ENCODE results near the gene ACOX3.
"Not testable (repeated sequence)": the region's sequence is repeated elsewhere in the genome, so short reads cannot be mapped to it uniquely, and the experiment has no call there.

The ACOX3 gene

GRCh38 chr4:8403173-8403753 is 37.3 kb downstream of the ACOX3 start:
- DNase-seq = peak; percentile 11

GRCh38 chr4:8402640-8403039 is 37.9 kb downstream of the ACOX3 start:
- DNase-seq = peak; percentile 19

DNA sequence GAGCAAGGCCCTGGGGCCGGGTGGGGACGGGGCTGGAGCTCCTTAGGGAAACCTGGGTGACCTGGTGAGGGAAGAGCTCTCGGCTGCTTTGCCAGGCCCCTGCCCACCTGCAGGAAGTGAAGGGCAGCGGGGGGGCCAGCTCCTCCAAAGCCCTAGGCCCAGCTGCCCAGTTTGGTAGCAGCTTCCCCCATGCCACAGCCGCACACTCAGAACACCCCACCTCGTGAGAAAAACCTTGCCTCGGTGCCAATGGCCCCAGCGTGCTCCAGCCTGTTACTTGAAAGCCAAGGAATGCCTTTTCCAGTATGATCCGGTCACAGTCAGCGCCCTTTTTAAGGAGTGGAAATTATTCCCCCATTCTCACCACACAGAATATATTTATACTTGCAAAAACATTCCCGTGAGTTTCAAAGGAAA is 38.3 kb downstream of the ACOX3 start:
- no peak for DNase-seq

- no peak for DNase-seq
Measured at GRCh38 chr4:8401665-8402064, 38.9 kb downstream of the ACOX3 start.

- DNase-seq = no peak
Measured at GRCh38 chr4:8400632-8401325, 39.7 kb downstream of the ACOX3 start.

- no peak for DNase-seq
Measured at GRCh38 chr4:8399298-8399697, 41.2 kb downstream of the ACOX3 start.

- DNase-seq = no peak
Measured at GRCh38 chr4:8398347-8398746, 42.2 kb downstream of the ACOX3 start.

DNA sequence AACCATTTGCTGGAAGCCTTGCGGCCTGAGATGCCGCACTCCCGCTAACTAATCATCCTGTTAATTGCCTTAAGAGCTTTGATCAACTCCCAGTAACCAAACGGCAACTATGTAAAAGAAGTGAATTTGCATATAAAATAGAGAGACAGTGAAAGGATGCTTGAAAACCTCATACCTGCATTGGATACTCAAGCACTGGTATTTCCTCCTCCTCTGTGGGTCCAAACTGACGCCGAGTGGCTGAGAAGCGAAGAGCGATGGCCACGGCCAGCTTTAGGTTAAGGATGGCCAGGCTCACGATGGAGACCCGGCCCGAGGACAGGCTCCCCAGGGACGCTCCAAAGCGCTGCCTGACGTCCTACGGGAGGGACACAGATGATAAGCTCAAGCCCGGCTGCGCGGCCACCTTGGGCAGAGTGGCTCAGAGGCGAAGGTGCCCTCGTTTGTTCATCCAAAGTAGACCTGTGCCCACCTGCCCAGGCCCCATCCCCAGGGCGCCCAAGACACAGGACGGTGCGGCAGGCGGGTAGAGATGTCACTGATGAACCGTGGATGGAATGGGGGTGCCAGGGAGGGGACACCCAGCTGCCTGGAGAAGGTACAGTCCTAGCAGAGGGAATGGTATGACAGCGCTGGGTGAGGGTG is 43.6 kb downstream of the ACOX3 start:
- DNase-seq = no peak

DNA sequence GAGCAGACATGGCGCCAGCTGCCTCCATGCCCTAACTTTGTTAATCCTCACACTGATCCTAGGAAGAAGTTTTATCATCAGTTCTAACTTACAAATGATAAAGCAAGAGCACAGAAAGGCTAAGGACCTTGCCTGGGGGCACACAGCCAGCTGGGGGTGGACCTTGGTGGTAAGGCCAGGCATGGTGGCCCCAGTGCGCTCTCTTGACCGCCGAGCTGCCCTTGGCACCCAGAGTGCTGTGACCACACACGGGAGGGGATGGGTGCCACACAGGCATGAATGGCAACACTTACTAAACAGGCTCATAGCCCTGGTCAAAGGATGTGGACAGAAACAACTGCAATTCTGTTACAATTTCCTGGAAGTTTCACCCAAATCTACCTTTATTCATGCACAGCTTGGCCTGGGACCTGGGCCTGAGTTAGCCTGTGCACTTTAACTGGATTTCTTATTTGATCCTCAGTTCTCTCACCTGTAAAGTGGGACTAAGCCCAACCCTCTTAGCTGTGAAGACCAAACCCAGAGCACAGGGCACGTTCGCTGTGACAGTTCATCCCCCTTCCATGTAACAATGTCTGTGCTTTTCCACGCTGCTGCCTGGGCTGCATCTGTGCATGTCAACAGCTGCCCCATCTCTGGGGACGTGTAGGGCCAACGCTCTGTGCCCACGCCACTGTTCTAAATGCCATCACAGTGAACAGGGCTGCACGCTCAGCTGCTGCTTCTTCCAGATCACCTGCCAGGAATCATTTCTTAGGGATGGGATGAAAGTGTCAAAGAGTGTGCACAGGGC is 44.8 kb downstream of the ACOX3 start:
- no peak for DNase-seq

DNA sequence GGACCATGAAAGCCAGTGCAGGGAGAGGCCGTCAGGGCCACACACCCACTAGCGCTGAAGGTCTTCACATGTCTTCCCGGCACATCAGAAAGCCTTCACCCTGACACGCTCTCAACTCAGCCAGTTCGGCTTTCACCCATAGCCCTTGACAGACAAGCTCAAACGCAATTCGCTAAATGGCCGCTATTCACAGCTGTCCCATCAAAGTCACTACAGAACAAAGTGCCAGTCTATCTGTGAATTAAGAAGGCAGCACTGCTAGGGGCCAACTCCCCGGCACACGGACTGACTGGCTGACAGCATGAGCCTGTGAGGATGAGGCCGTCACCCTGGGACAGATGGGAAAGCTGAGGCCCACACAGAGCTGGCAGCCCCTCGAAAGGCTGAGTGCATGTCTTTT is 45.7 kb downstream of the ACOX3 start:
- no peak for DNase-seq

DNA sequence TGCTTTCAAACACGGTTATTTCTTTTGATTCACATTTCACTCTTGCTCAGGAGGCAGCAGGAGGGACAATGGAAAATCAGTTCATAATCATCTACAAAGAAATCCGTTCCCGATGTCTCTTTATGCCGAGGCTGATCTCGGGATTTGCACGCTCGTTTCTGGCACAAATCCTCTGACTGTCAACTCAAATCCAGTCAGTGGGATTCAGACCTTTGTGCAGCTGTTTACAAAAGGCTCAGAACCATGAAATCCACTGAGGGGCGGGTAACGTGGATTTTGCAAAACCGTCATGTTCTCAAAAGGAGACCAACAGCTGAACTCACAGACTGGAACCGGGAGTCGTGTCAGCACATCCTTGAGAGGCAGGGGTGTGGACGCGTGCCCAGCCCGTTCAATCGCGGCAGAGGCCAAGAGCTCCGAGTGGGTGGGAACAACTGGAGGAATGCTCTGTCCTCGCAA is 46.4 kb downstream of the ACOX3 start:
- no peak for DNase-seq

GRCh38 chr4:8393593-8394038 is 46.9 kb downstream of the ACOX3 start:
- peak; percentile 19 for DNase-seq

GRCh38 chr4:8392591-8393190 is 47.8 kb downstream of the ACOX3 start:
- DNase-seq = no peak

- peak; percentile 4 for DNase-seq
Measured at GRCh38 chr4:8391972-8392371, 48.6 kb downstream of the ACOX3 start.

DNA sequence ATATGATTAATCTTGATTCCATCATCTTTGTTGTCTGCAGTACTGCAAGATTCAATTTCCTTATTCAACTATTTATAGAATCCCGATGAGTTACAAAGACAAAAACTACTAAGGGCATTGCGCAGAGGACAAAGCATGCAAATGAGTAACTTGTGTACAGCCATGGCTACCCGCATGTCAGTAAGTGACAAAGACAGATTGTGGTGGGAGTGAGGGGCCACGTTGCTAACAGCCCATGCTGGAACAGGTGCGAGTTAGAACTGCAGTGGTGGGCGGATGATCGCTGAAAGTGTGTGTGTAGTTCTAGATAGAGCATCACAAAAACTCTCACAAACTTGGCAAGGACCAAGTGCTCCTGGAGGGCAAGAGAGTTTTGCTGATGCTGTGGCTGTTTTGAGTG is 49.5 kb downstream of the ACOX3 start:
- no peak for DNase-seq

- DNase-seq = no peak
Measured at GRCh38 chr4:8390577-8390976, 49.9 kb downstream of the ACOX3 start.

GRCh38 chr4:8388528-8388870 is 52.0 kb downstream of the ACOX3 start:
- no peak for DNase-seq

DNA sequence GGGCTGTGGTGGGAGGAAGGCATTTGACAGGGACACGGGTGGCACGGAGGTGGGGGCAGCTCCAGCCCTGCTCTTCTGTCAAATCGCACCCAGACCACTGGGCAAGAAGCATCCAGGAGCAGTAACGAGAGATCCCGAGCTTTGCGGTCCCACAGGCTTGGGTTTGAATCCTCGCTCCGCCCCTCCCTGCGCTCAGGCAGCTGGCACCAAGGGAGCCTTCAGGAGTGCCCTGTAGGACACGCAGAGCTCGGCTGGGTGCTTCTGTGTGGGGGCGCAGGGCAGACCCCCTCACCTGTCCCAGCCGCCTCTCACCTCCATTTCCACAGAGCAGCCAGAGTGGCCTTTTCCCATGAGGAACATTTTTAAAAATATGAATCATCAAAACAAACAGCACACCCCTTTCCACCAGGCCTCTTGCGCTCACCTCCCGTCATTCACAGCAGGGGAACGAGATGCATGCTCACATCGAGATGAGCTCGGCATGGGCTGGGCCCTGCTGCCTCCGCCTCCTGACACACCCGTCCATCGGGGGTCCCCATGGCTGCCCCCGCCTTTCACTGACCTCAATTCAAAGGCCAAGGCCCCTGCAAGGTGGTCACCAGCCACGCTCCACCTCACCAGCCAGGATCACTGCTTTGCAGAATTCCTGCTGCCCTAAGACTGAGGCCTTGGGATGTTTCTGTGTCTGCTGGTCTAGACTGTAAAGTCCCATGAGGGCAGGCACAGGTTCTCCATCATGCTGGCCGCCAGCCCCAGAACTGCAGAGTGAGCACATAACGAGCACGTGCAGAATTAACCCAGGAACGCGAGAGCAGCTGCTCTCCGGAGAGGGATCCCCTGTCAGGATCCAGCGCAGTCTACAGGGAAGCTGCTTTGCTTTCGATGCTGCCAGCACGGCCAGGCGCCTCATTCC is 52.7 kb downstream of the ACOX3 start:
- DNase-seq = no peak

DNA sequence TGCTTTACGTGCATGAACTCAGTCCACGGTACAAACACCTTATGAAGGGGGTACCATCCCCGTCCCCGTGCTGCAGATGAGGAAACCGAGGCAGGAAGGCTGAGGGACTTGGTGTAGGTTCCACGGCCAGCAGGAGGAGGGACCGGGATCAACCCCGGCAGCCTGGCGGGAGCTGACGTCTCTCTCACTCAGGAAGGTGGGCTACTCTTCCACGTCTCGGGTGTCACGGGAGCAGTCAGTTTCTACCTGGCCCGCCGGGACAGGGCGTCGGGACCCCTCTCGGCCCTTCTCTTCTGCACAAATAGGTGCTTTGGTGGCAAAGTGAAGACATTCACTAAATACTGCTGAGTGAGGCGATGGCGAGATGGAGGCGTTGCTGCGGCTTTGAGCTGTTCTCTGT is 53.3 kb downstream of the ACOX3 start:
- DNase-seq = no peak

GRCh38 chr4:8386731-8387130 is 53.8 kb downstream of the ACOX3 start:
- no peak for DNase-seq

DNA sequence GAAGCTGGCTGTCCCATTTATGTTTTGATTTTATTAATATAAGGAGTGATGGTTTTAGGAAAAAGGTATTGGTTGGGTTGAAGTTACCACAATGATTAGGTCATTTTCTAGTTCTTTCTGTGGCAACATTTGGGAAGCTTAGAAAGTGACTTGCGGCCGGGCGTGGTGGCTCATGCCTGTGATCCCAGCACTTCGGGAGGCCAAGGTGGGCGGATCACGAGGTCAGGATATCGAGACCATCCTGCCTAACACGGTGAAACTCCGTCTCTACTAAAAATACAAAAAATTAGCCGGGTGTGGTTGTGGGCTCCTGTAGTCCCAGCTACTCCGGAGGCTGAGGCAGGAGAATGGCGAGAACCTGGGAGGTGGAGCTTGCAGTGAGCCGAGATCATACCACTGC is 54.4 kb downstream of the ACOX3 start:
- not testable (repeated sequence) for DNase-seq

GRCh38 chr4:8385611-8386010 is 54.9 kb downstream of the ACOX3 start:
- DNase-seq = no peak
